ENCODE results near the gene CXCL12.

The CXCL12 gene

GRCh38 chr10:44385026-44385695 is at the start of gene CXCL12:
TSS of gene CXCL12 (minus strand) at chr10:44385097. CDS start at chr10:44385005, 92 bp downstream.
- no peak for DNase-seq

- no peak for DNase-seq
These were observed 42.6 kb upstream of the CXCL12 start for GRCh38 chr10:44427479-44427878.

- no peak for DNase-seq
These were observed 42.1 kb upstream of the CXCL12 start for GRCh38 chr10:44427037-44427436.

GRCh38 chr10:44426247-44427034 is 41.5 kb upstream of the CXCL12 start:
- DNase-seq, result no peak

- DNase-seq, result no peak
These were observed 40.6 kb upstream of the CXCL12 start for GRCh38 chr10:44425466-44425865.

GRCh38 chr10:44424957-44425356 is 40.1 kb upstream of the CXCL12 start:
- no peak for DNase-seq

GRCh38 chr10:44424298-44424697 is 39.4 kb upstream of the CXCL12 start:
- no peak for DNase-seq

GRCh38 chr10:44422570-44423101 is 37.7 kb upstream of the CXCL12 start:
- DNase-seq, result no peak

GRCh38 chr10:44422153-44422552 is 37.3 kb upstream of the CXCL12 start:
- no peak for DNase-seq

GRCh38 chr10:44419790-44420549 is 35.1 kb upstream of the CXCL12 start:
- DNase-seq, result no peak

- DNase-seq, result no peak
These were observed 33.7 kb upstream of the CXCL12 start for GRCh38 chr10:44418637-44419036.

GRCh38 chr10:44417761-44418160 is 32.9 kb upstream of the CXCL12 start:
- DNase-seq, result no peak

GRCh38 chr10:44416936-44417335 is 32.0 kb upstream of the CXCL12 start:
- DNase-seq, result no peak

- DNase-seq, result no peak
These were observed 31.3 kb upstream of the CXCL12 start for GRCh38 chr10:44416021-44416771.

- DNase-seq, result no peak
These were observed 30.2 kb upstream of the CXCL12 start for GRCh38 chr10:44415121-44415520.

GRCh38 chr10:44413416-44413815 is 28.5 kb upstream of the CXCL12 start:
- no peak for DNase-seq

GRCh38 chr10:44411251-44411650 is 26.4 kb upstream of the CXCL12 start:
- no peak for DNase-seq

- no peak for DNase-seq
These were observed 20.0 kb upstream of the CXCL12 start for GRCh38 chr10:44404741-44405437.

GRCh38 chr10:44402465-44403195 is 17.7 kb upstream of the CXCL12 start:
- DNase-seq, result no peak

GRCh38 chr10:44400541-44400940 is 15.6 kb upstream of the CXCL12 start:
- no peak for DNase-seq

Data from NCI-H2029 treated with DMSO at 0.1 percent for 48 hours (cell line).